H9 (cell line): Measurements from ENCODE around the gene LRMDA. TPM values are rescaled to one million over a fixed set of nuclear protein-coding genes. Genes with fewer than 3 reads are reported as not detected.

Experiments
- DNase-seq: peaks from one replicate; pipeline ENCODE4 v3.0.0-alpha.2; 2017
- H2AFZ ChIP-seq: one replicate; pipeline ENCODE4 v1.6.1; 2013; ENCODE audit warnings: mild to moderate bottlenecking, low read length, control low read depth, moderate library complexity
- H2AK5ac ChIP-seq: 2 replicates; pipeline ENCODE4 v1.6.1; 2013; ENCODE audit warnings: low read length, control low read depth, mixed read lengths; ENCODE audit not compliant: insufficient read length
- H2BK120ac ChIP-seq: one replicate; pipeline ENCODE4 v1.6.1; 2013; ENCODE audit warnings: low read depth, mild to moderate bottlenecking, low read length, control low read depth, inconsistent platforms; ENCODE audit not compliant: poor library complexity, severe bottlenecking
- H2BK12ac ChIP-seq: 2 replicates; pipeline ENCODE4 v1.6.1; 2013; ENCODE audit warnings: low read length, control low read depth, mixed read lengths, low read depth; ENCODE audit not compliant: insufficient read length
- H2BK15ac ChIP-seq: 2 replicates; pipeline ENCODE4 v1.6.1; 2013; ENCODE audit warnings: low read depth, low read length, control low read depth
- H2BK20ac ChIP-seq: one replicate; pipeline ENCODE4 v1.6.1; 2013; ENCODE audit warnings: low read depth, mild to moderate bottlenecking, low read length, control low read depth, inconsistent platforms; ENCODE audit not compliant: poor library complexity, severe bottlenecking
- H2BK5ac ChIP-seq: 2 replicates; pipeline ENCODE4 v1.6.1; 2013; ENCODE audit warnings: low read length, control low read depth, mixed read lengths; ENCODE audit not compliant: insufficient read length
- H3K14ac ChIP-seq: 2 replicates; pipeline ENCODE4 v1.6.1; 2013; ENCODE audit warnings: low read length, control low read depth; ENCODE audit not compliant: insufficient read depth
- H3K18ac ChIP-seq: 2 replicates; pipeline ENCODE4 v1.6.1; 2013; ENCODE audit warnings: low read depth, mild to moderate bottlenecking, mixed read lengths, low read length, control low read depth; ENCODE audit not compliant: insufficient read length
- H3K23ac ChIP-seq: 2 replicates; pipeline ENCODE4 v1.6.1; 2013; ENCODE audit warnings: low read length, control low read depth, mixed read lengths, low read depth; ENCODE audit not compliant: insufficient read length
- H3K23me2 ChIP-seq: 2 replicates; pipeline ENCODE4 v1.6.1; 2013; ENCODE audit warnings: low read depth, mild to moderate bottlenecking, mixed read lengths, low read length, control low read depth; ENCODE audit not compliant: insufficient read length, poor library complexity, severe bottlenecking
- H3K27ac ChIP-seq: 2 replicates; pipeline ENCODE4 v1.5.1; 2013; ENCODE audit warnings: low read length, control low read depth, mixed read lengths, low read depth; ENCODE audit not compliant: insufficient read length
- H3K27me3 ChIP-seq: 2 replicates; pipeline ENCODE4 v1.6.1; 2013; ENCODE audit warnings: low read length, control low read depth, inconsistent platforms; ENCODE audit not compliant: insufficient read depth
- H3K4ac ChIP-seq: 2 replicates; pipeline ENCODE4 v1.6.1; 2013; ENCODE audit warnings: low read depth, mild to moderate bottlenecking, control low read depth, inconsistent platforms, low read length, moderate library complexity
- H3K4me1 ChIP-seq: 2 replicates; pipeline ENCODE4 v1.6.1; 2013; ENCODE audit warnings: low read length, control low read depth, inconsistent platforms; ENCODE audit not compliant: insufficient read depth
- H3K4me2 ChIP-seq: 2 replicates; pipeline ENCODE4 v1.6.1; 2013; ENCODE audit warnings: low read length, control low read depth, mixed read lengths; ENCODE audit not compliant: insufficient read length, insufficient read depth
- H3K56ac ChIP-seq: 2 replicates; pipeline ENCODE4 v1.6.1; 2013; ENCODE audit warnings: low read depth, mild to moderate bottlenecking, mixed read lengths, low read length, control low read depth; ENCODE audit not compliant: insufficient read length
- H3K79me1 ChIP-seq: 2 replicates; pipeline ENCODE4 v1.6.1; 2013; ENCODE audit warnings: low read depth, mild to moderate bottlenecking, moderate library complexity, low read length, control low read depth, inconsistent platforms; ENCODE audit not compliant: insufficient read depth, poor library complexity, severe bottlenecking
- H3K79me2 ChIP-seq: 2 replicates; pipeline ENCODE4 v1.6.1; 2013; ENCODE audit warnings: low read length, control low read depth, inconsistent platforms; ENCODE audit not compliant: insufficient read depth
- H3K9ac ChIP-seq: 2 replicates; pipeline ENCODE4 v1.6.1; 2013; ENCODE audit warnings: low read length, control low read depth, mixed read lengths; ENCODE audit not compliant: insufficient read length; ENCODE audit errors: extremely low read depth
- H3K9me3 ChIP-seq: one replicate; pipeline ENCODE4 v1.6.1; 2013; ENCODE audit warnings: low read depth, low read length, inconsistent platforms; ENCODE audit not compliant: control insufficient read depth
- H3T11ph ChIP-seq: one replicate; pipeline ENCODE4 v1.6.1; 2013; ENCODE audit warnings: mild to moderate bottlenecking, low read length, control low read depth, inconsistent platforms
- H4K20me1 ChIP-seq: one replicate; pipeline ENCODE4 v1.6.1; 2013; ENCODE audit not compliant: control insufficient read depth, insufficient read length, insufficient read depth
- H4K5ac ChIP-seq: 2 replicates; pipeline ENCODE4 v1.6.1; 2013; ENCODE audit warnings: low read depth, mild to moderate bottlenecking, mixed read lengths, low read length, control low read depth; ENCODE audit not compliant: insufficient read length
- H4K8ac ChIP-seq: replicated peaks from 2 replicates; pipeline ENCODE4 v1.6.1; 2013; ENCODE audit warnings: low read length, control low read depth, mixed read lengths, low read depth; ENCODE audit not compliant: insufficient read length
- H4K91ac ChIP-seq: 2 replicates; pipeline ENCODE4 v1.6.1; 2013; ENCODE audit warnings: low read depth, mild to moderate bottlenecking, moderate library complexity, mixed read lengths, low read length, control low read depth; ENCODE audit not compliant: insufficient read length
- H3K27ac Mint-ChIP-seq, 3 experiments: 2 replicates in 2 of 3; 3 replicates in 1 of 3; pipeline ENCODE4 v1.8.0; 2020 to 2021; ENCODE audit warnings: mixed read lengths in 3 of 3, mild to moderate bottlenecking in 1 of 3, moderate library complexity in 1 of 3
- H3K27me3 Mint-ChIP-seq: 2 replicates; pipeline ENCODE4 v1.8.0; 2021; ENCODE audit warnings: low read depth, mild to moderate bottlenecking, moderate library complexity, mixed read lengths
- H3K36me3 Mint-ChIP-seq, 3 experiments: 2 replicates in 2 of 3; 3 replicates in 1 of 3; pipeline ENCODE4 v1.8.0; 2020 to 2021; ENCODE audit warnings: low read depth in 3 of 3, mixed read lengths in 3 of 3; ENCODE audit not compliant: insufficient read depth in 1 of 3
- H3K4me1 Mint-ChIP-seq, 2 experiments: 2 replicates each; pipeline ENCODE4 v1.8.0; 2020; ENCODE audit warnings: mixed read lengths in 2 of 2
- H3K4me3 Mint-ChIP-seq, 2 experiments: 2 replicates in 1 of 2; 3 replicates in 1 of 2; pipeline ENCODE4 v1.8.0; 2020 to 2021; ENCODE audit warnings: mild to moderate bottlenecking in 2 of 2, mixed read lengths in 2 of 2, moderate library complexity in 1 of 2
- H3K9me3 Mint-ChIP-seq, 2 experiments: 2 replicates in 1 of 2; 3 replicates in 1 of 2; pipeline ENCODE4 v1.8.0; 2020; ENCODE audit warnings: mild to moderate bottlenecking in 2 of 2, mixed read lengths in 2 of 2, moderate library complexity in 1 of 2
- WGBS: extraction: QIAGEN DNeasy Blood & Tissue Kit; methylation state at CpG from one replicate; pipeline ENCODE4 v1.1.7; 2013; ENCODE audit warnings: missing lambda C conversion rate, low lambda C conversion rate, mixed read lengths; ENCODE audit not compliant: insufficient read length; ENCODE audit errors: extremely low coverage; 5-methylcytosine and 5-hydroxymethylcytosine counted together
- total RNA-seq: library from RNA; stranded (reverse); gene quantifications from 2 replicates; pipeline ENCODE4 v1.2.1, GENCODE V29; 2021
- TF ChIP-seq, protein P1 (sequence below): fragments of 200-600 bp; sonication (generic); conservative IDR thresholded peaks from 3 replicates; pipeline ENCODE4 v1.8.0; 2021; ENCODE audit warnings: antibody characterized with exemption, mild to moderate bottlenecking

Gene LRMDA
- total RNA-seq, 1 experiment from 2014 or later: 1.8 TPM

DNA sequence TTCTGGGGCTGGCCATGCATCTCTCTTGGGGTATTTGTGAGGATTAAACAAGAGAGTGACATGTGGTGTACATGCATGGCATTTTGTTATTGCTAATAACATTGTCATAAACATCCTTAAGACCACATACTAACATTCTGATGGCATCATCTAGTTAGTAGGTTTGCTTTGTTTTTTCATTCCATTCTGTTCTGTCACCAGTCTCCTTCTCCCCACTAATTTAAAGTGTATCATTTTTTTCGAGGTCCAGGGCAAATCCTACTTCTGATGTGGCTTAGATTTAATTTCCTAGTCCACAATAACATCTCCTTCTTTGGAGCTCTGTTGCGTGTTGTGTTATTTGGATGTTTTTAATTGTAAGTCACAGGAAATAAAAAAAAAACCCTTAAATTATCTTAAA is 248.1 kb downstream of the LRMDA start:
- Histone ChIP-seq H3K27me3 (no peaks in the 10 kb centered on the region), H3K23ac (no peak overlapping the region), H3K4ac (no peak overlapping the region), H3K79me1 (no peaks in the 10 kb centered on the region), H4K20me1 (no peaks in the 10 kb centered on the region), H3T11ph (no peak overlapping the region), H4K5ac (no peak overlapping the region), H2AFZ (no peak overlapping the region), H3K9ac (no peak overlapping the region), H2AK5ac (no peak overlapping the region), H3K27ac (no peak overlapping the region), H3K4me2 (no peak overlapping the region), H2BK20ac (no peak overlapping the region), H3K18ac (no peak overlapping the region), H2BK15ac (no peak overlapping the region), H2BK12ac (no peak overlapping the region), H2BK120ac (no peak overlapping the region), H4K8ac (no peak overlapping the region), H2BK5ac (no peak overlapping the region), H3K14ac (no peak overlapping the region), H3K4me1 (no peaks in the 10 kb centered on the region), H4K91ac (no peak overlapping the region), H3K9me3 (no peaks in the 10 kb centered on the region), H3K79me2 (no peaks in the 10 kb centered on the region), H3K56ac (no peak overlapping the region), H3K23me2 (no peaks in the 10 kb centered on the region)
- TF ChIP-seq, protein P1, sequence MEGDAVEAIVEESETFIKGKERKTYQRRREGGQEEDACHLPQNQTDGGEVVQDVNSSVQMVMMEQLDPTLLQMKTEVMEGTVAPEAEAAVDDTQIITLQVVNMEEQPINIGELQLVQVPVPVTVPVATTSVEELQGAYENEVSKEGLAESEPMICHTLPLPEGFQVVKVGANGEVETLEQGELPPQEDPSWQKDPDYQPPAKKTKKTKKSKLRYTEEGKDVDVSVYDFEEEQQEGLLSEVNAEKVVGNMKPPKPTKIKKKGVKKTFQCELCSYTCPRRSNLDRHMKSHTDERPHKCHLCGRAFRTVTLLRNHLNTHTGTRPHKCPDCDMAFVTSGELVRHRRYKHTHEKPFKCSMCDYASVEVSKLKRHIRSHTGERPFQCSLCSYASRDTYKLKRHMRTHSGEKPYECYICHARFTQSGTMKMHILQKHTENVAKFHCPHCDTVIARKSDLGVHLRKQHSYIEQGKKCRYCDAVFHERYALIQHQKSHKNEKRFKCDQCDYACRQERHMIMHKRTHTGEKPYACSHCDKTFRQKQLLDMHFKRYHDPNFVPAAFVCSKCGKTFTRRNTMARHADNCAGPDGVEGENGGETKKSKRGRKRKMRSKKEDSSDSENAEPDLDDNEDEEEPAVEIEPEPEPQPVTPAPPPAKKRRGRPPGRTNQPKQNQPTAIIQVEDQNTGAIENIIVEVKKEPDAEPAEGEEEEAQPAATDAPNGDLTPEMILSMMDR: no peak
- Mint-ChIP-seq H3K27ac (no peak overlapping the region), H3K27me3 (peaks cover 2% of the 10 kb centered on the region), H3K4me1 (no peaks in the 10 kb centered on the region), H3K36me3 (no peaks in the 10 kb centered on the region), H3K9me3 (no peaks in the 10 kb centered on the region), H3K4me3 (no peak overlapping the region)
- whole genome bisulfite sequencing: no CpG with 5 or more reads among the region's 2 CpGs
- no peak for DNase-seq
